ENCODE results near the gene IGSF3.

IGSF3 gene

DNA sequence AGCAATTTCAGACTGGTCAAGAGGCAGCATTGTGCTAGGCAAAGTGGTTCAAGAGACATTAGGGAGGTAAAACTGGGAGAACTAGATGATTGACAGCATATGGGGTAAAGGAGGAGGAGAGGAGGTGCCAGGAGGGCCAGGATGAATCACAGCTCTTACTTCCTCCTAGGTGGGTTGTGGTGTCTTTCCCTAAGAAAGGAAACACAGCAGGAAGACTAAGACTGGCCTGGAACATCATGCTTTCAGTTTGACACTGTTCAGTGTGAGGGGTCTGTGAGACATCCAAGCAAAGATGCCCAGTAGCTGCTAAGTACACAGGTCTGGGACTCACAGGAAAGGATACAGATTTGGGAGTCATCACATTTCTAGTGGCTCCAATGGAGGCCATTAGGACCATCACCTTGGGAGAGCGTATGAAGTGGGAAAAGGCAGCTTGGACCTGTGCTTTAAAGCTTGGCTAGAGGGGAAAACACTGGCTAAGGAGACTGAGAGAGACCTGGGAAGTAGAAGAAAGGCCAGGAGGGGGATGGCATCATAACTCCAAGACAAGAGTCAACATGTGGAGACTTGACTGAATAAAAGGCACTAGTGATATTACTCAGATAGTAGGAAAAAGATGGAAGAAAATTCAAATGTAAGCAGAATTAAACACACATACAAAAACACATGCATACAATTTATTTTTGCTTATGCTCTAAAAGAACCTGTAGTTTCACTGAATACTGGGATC is 114.0 kb downstream of the IGSF3 start:
- Histone ChIP-seq H3K36me3 (ENCODE audit: control insufficient read depth, insufficient read depth, low read length) (no peaks in the 10 kb centered on the region), H3K4me1 (ENCODE audit: control insufficient read depth, low read depth, low read length) (no peaks in the 10 kb centered on the region), H2BK120ac (ENCODE audit: low read depth, low read length) (no peak overlapping the region), H3K79me1 (ENCODE audit: low read length) (peaks cover 1% of the 10 kb centered on the region), H3K9ac (ENCODE audit: low read length) (no peak overlapping the region), H4K5ac (ENCODE audit: low read length) (no peak overlapping the region), H4K8ac (ENCODE audit: low read depth, low read length) (no peak overlapping the region), H3K27ac (ENCODE audit: low read depth, low read length) (no peak overlapping the region), H3K4me3 (ENCODE audit: low read length) (no peak overlapping the region), H3K4me2 (ENCODE audit: low read length) (no peak overlapping the region), H2BK5ac (ENCODE audit: low read length) (no peak overlapping the region), H3K56ac (ENCODE audit: low read length) (no peak overlapping the region), H3K4ac (ENCODE audit: low read depth, low read length) (no peak overlapping the region), H3K18ac (ENCODE audit: low read length) (no peak overlapping the region), H3K79me2 (ENCODE audit: control insufficient read depth, insufficient read depth, low read length) (no peaks in the 10 kb centered on the region), H3K27me3 (ENCODE audit: insufficient read depth, low read length, poor library complexity) (no peaks in the 10 kb centered on the region), H2BK15ac (replicated peaks; ENCODE audit: low read depth) (no peak overlapping the region), H3K23ac (ENCODE audit: low read length) (no peak overlapping the region), H2AK5ac (ENCODE audit: low read length) (no peak overlapping the region)
- WGBS (ENCODE audit: extremely low coverage, insufficient coverage, low lambda C conversion rate), result no CpG with 5 or more reads among the region's 1 CpG
- no peak for DNase-seq

- Histone ChIP-seq H3K36me3 (ENCODE audit: control insufficient read depth, insufficient read depth, low read length) (no peaks in the 10 kb centered on the region), H2AK5ac (ENCODE audit: low read length) (no peak overlapping the region), H3K79me2 (ENCODE audit: control insufficient read depth, insufficient read depth, low read length) (no peaks in the 10 kb centered on the region), H4K8ac (ENCODE audit: low read depth, low read length) (no peak overlapping the region), H3K4ac (ENCODE audit: low read depth, low read length) (no peak overlapping the region), H3K79me1 (ENCODE audit: low read length) (no peaks in the 10 kb centered on the region), H3K4me3 (ENCODE audit: low read length) (no peak overlapping the region), H3K4me2 (ENCODE audit: low read length) (no peak overlapping the region), H3K27ac (ENCODE audit: low read depth, low read length) (no peak overlapping the region), H4K5ac (ENCODE audit: low read length) (no peak overlapping the region), H3K27me3 (ENCODE audit: insufficient read depth, low read length, poor library complexity) (no peaks in the 10 kb centered on the region), H2BK5ac (ENCODE audit: low read length) (no peak overlapping the region), H2BK120ac (ENCODE audit: low read depth, low read length) (no peak overlapping the region), H3K18ac (ENCODE audit: low read length) (no peak overlapping the region), H2BK15ac (replicated peaks; ENCODE audit: low read depth) (no peak overlapping the region), H3K9ac (ENCODE audit: low read length) (no peak overlapping the region), H3K56ac (ENCODE audit: low read length) (no peak overlapping the region), H3K4me1 (ENCODE audit: control insufficient read depth, low read depth, low read length) (no peaks in the 10 kb centered on the region), H3K23ac (ENCODE audit: low read length) (no peak overlapping the region)
- WGBS (ENCODE audit: extremely low coverage, insufficient coverage, low lambda C conversion rate), result no CpG with 5 or more reads among the region's 4 CpGs
- no peak for DNase-seq
Measured at GRCh38 chr1:116546354-116546977, 121.1 kb downstream of the IGSF3 start.

DNA sequence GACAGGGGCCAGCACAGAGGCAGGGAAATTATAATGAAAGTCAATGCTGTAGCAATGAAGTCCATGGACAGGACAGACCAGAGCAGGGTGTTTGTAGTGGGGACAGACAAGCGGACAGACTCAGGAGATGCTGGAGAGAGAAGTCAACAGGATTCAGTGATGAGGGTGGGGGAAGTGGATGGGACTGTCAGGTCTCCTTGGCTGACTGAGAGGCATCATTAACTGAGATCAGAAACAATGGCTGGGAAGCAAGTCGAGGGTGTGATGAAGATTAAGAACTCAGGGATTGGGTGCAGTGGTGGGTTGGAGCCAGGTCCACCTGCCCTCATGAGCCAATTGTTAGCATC is 122.2 kb downstream of the IGSF3 start:
- no peak overlapping the region for H2BK120ac ChIP-seq (ENCODE audit: low read depth, low read length)
- H3K4me2 ChIP-seq (ENCODE audit: low read length), result no peak overlapping the region
- H2BK15ac ChIP-seq (replicated peaks; ENCODE audit: low read depth), result no peak overlapping the region
- H3K79me1 ChIP-seq (ENCODE audit: low read length), result no peaks in the 10 kb centered on the region
- H2AK5ac ChIP-seq (ENCODE audit: low read length), result no peak overlapping the region
- no peak overlapping the region for H3K27ac ChIP-seq (ENCODE audit: low read depth, low read length)
- no peak overlapping the region for H4K8ac ChIP-seq (ENCODE audit: low read depth, low read length)
- H3K23ac ChIP-seq (ENCODE audit: low read length), result no peak overlapping the region
- H4K5ac ChIP-seq (ENCODE audit: low read length), result no peak overlapping the region
- H3K9ac ChIP-seq (ENCODE audit: low read length), result no peak overlapping the region
- H3K56ac ChIP-seq (ENCODE audit: low read length), result no peak overlapping the region
- no CpG with 5 or more reads among the region's 2 CpGs for WGBS (ENCODE audit: extremely low coverage, insufficient coverage, low lambda C conversion rate)
- H3K27me3 ChIP-seq (ENCODE audit: insufficient read depth, low read length, poor library complexity), result no peaks in the 10 kb centered on the region
- no peak overlapping the region for H2BK5ac ChIP-seq (ENCODE audit: low read length)
- no peak overlapping the region for H3K4me3 ChIP-seq (ENCODE audit: low read length)
- no peak for DNase-seq
- no peaks in the 10 kb centered on the region for H3K79me2 ChIP-seq (ENCODE audit: control insufficient read depth, insufficient read depth, low read length)
- H3K4me1 ChIP-seq (ENCODE audit: control insufficient read depth, low read depth, low read length), result no peaks in the 10 kb centered on the region
- H3K36me3 ChIP-seq (ENCODE audit: control insufficient read depth, insufficient read depth, low read length), result no peaks in the 10 kb centered on the region
- H3K4ac ChIP-seq (ENCODE audit: low read depth, low read length), result no peak overlapping the region
- H3K18ac ChIP-seq (ENCODE audit: low read length), result no peak overlapping the region

DNA sequence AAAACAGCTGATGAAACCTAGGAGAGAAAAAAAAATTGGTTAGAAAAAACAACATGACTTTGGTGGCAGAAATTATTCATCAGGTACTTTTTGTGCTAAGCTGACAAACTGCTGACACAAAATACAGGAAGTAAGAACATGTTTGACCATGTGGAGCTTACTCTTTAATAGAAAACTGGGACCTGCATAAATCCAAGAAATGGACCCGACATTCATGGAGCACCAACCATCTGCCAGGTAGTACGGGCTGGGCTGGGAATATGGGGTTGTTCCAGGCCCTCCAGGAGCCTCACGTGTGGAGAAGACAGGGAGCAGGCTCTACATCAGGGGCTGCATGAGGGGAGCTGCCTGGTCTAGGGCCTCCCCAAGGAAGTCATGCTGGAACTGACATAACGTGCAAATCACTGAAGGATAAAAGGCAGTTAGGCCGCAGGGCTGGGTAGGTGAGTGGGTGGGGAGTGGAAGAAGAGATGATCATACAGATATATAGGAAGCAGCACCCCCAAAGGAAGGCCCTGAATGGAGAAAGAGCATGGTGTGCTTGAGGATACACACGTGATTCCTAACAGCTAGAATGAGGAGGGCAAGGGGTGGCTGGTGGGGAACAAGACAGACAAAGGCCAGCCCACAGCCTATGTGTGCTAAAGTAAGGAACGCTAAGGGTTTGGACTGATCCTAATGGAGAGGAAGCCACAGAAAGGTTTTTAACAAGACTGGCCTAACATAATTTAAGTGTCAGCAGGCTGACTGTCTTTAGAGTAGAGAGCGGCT is 122.8 kb downstream of the IGSF3 start:
- Histone ChIP-seq H2BK5ac (ENCODE audit: low read length) (no peak overlapping the region), H2AK5ac (ENCODE audit: low read length) (no peak overlapping the region), H4K8ac (ENCODE audit: low read depth, low read length) (no peak overlapping the region), H3K36me3 (ENCODE audit: control insufficient read depth, insufficient read depth, low read length) (no peaks in the 10 kb centered on the region), H3K23ac (ENCODE audit: low read length) (no peak overlapping the region), H3K4ac (ENCODE audit: low read depth, low read length) (no peak overlapping the region), H3K4me3 (ENCODE audit: low read length) (no peak overlapping the region), H3K4me2 (ENCODE audit: low read length) (no peak overlapping the region), H2BK120ac (ENCODE audit: low read depth, low read length) (no peak overlapping the region), H3K79me2 (ENCODE audit: control insufficient read depth, insufficient read depth, low read length) (no peaks in the 10 kb centered on the region), H3K27me3 (ENCODE audit: insufficient read depth, low read length, poor library complexity) (no peaks in the 10 kb centered on the region), H3K9ac (ENCODE audit: low read length) (no peak overlapping the region), H2BK15ac (replicated peaks; ENCODE audit: low read depth) (no peak overlapping the region), H4K5ac (ENCODE audit: low read length) (no peak overlapping the region), H3K79me1 (ENCODE audit: low read length) (no peaks in the 10 kb centered on the region), H3K56ac (ENCODE audit: low read length) (no peak overlapping the region), H3K18ac (ENCODE audit: low read length) (no peak overlapping the region), H3K4me1 (ENCODE audit: control insufficient read depth, low read depth, low read length) (no peaks in the 10 kb centered on the region), H3K27ac (ENCODE audit: low read depth, low read length) (no peak overlapping the region)
- no CpG with 5 or more reads among the region's 8 CpGs for WGBS (ENCODE audit: extremely low coverage, insufficient coverage, low lambda C conversion rate)
- no peak for DNase-seq

DNA sequence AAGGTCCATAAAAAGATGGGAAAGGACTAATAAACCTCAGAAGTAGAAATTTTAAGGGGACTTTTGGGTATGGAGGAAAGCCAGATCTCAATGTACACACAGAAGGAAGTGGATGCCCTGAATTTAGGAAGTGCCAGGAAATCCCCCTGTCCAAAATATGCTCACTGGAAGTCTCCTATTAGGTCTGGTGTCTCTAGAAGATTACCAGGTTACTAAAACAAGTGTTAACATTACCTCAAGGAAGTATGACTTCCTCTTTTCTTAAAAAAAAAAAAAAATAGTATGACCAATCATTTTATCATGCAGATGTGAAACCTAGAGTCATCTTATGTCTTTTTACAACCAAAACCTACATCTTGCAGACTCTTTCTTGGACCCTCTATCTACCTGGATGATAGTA is 127.4 kb downstream of the IGSF3 start:
- Histone ChIP-seq H3K56ac (ENCODE audit: low read length) (no peak overlapping the region), H3K27ac (ENCODE audit: low read depth, low read length) (no peak overlapping the region), H3K4ac (ENCODE audit: low read depth, low read length) (no peak overlapping the region), H3K4me3 (ENCODE audit: low read length) (no peak overlapping the region), H3K79me1 (ENCODE audit: low read length) (no peaks in the 10 kb centered on the region), H2BK15ac (replicated peaks; ENCODE audit: low read depth) (no peak overlapping the region), H3K23ac (ENCODE audit: low read length) (no peak overlapping the region), H3K36me3 (ENCODE audit: control insufficient read depth, insufficient read depth, low read length) (no peaks in the 10 kb centered on the region), H4K8ac (ENCODE audit: low read depth, low read length) (no peak overlapping the region), H2BK120ac (ENCODE audit: low read depth, low read length) (no peak overlapping the region), H2AK5ac (ENCODE audit: low read length) (no peak overlapping the region), H3K79me2 (ENCODE audit: control insufficient read depth, insufficient read depth, low read length) (no peaks in the 10 kb centered on the region), H2BK5ac (ENCODE audit: low read length) (no peak overlapping the region), H3K4me1 (ENCODE audit: control insufficient read depth, low read depth, low read length) (no peaks in the 10 kb centered on the region), H3K27me3 (ENCODE audit: insufficient read depth, low read length, poor library complexity) (no peaks in the 10 kb centered on the region), H3K9ac (ENCODE audit: low read length) (no peak overlapping the region), H3K4me2 (ENCODE audit: low read length) (no peak overlapping the region), H4K5ac (ENCODE audit: low read length) (no peak overlapping the region), H3K18ac (ENCODE audit: low read length) (no peak overlapping the region)
- DNase-seq, result no peak

All from mesendoderm (in vitro differentiated cells).